ENCODE results near the gene ADAT1. TPM values are rescaled to one million over a fixed set of nuclear protein-coding genes. Genes with fewer than 3 reads are reported as not detected.

Gene ADAT1
- total and polyA plus RNA-seq, 9 donors: 9.5 to 59.8 (median 27.7) TPM

GRCh38 chr16:75566758-75567255 lies 56.3 kb downstream of the ADAT1 start:
- TF ChIP-seq, protein P1, sequence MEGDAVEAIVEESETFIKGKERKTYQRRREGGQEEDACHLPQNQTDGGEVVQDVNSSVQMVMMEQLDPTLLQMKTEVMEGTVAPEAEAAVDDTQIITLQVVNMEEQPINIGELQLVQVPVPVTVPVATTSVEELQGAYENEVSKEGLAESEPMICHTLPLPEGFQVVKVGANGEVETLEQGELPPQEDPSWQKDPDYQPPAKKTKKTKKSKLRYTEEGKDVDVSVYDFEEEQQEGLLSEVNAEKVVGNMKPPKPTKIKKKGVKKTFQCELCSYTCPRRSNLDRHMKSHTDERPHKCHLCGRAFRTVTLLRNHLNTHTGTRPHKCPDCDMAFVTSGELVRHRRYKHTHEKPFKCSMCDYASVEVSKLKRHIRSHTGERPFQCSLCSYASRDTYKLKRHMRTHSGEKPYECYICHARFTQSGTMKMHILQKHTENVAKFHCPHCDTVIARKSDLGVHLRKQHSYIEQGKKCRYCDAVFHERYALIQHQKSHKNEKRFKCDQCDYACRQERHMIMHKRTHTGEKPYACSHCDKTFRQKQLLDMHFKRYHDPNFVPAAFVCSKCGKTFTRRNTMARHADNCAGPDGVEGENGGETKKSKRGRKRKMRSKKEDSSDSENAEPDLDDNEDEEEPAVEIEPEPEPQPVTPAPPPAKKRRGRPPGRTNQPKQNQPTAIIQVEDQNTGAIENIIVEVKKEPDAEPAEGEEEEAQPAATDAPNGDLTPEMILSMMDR (IDR thresholded peaks at IDR 0.05): no peak
- TF ChIP-seq EP300 (IDR thresholded peaks at IDR 0.05) (no peak), POLR2A (IDR thresholded peaks at IDR 0.05) (no peak)
- Histone ChIP-seq H3K27me3 (no peaks in the 10 kb centered on the region), H3K27ac (peak overlapping the region in 1 of 2 donors; percentile 31), H3K36me3 (no peaks in the 10 kb centered on the region), H3K4me3 (peak overlapping the region; percentile 96), H3K4me1 (ENCODE audit: insufficient read depth) (peaks cover 9% of the 10 kb centered on the region), H3K9me3 (no peaks in the 10 kb centered on the region)
- DNase-seq: peak in 1 of 5 donors; percentile 43
- 0 to 1% (median 0%) methylated on average over 27 to 32 of the region's 32 CpGs for WGBS, 3 donors
- intact Hi-C loops (cut with DNase I): loop anchor here in 1 of 4 donors (10.0 kb wide), 1 partner anchor 58 kb away; the partner anchor contains the start of gene ADAT1

GRCh38 chr16:75566040-75566757 lies 56.9 kb downstream of the ADAT1 start, which contains the start of gene GABARAPL2:
TSS of gene GABARAPL2 (plus strand) at chr16:75566379. CDS start at chr16:75566487, 108 bp downstream.
- peak; percentile 76 to 93 (median 88) for DNase-seq
- H3K36me3 ChIP-seq: no peaks in the 10 kb centered on the region
- H3K27ac ChIP-seq: peak within 1 kb of the TSS in 1 of 2 donors; percentile 31
- H3K9me3 ChIP-seq: no peaks in the 10 kb centered on the region
- intact Hi-C loops (cut with DNase I): loop anchor here in 1 of 4 donors (10.0 kb wide), 1 partner anchor 59 kb away; the partner anchor contains the start of gene ADAT1
- peaks cover 9% of the 10 kb centered on the region for H3K4me1 ChIP-seq (ENCODE audit: insufficient read depth)
- H3K4me3 ChIP-seq: peak within 1 kb of the TSS; percentile 96
- WGBS, 3 donors: 0 to 1% (median 0%) methylated on average over 14 to 69 of the region's 69 CpGs
- TF ChIP-seq POLR2A (IDR thresholded peaks at IDR 0.05): peak; percentile 61
- TF ChIP-seq EP300 (IDR thresholded peaks at IDR 0.05): no peak
- H3K27me3 ChIP-seq: no peaks in the 10 kb centered on the region

GRCh38 chr16:75565640-75566039 lies 57.4 kb downstream of the ADAT1 start:
- Histone ChIP-seq H3K36me3 (no peaks in the 10 kb centered on the region), H3K4me1 (ENCODE audit: insufficient read depth) (peaks cover 8% of the 10 kb centered on the region), H3K9me3 (no peaks in the 10 kb centered on the region), H3K27ac (no peak overlapping the region), H3K27me3 (no peaks in the 10 kb centered on the region), H3K4me3 (peak overlapping the region; percentile 96)
- WGBS, 3 donors: 12 to 20% (median 13%) methylated on average over 15 of the region's 15 CpGs
- no peak for DNase-seq
- intact Hi-C loops (cut with DNase I): loop anchor here in 1 of 4 donors (10.0 kb wide), 1 partner anchor 59 kb away; the partner anchor contains the start of gene ADAT1
- TF ChIP-seq, protein P1 (IDR thresholded peaks at IDR 0.05): no peak
- TF ChIP-seq EP300 (IDR thresholded peaks at IDR 0.05) (no peak), POLR2A (IDR thresholded peaks at IDR 0.05) (no peak)

GRCh38 chr16:75559564-75560372 lies 63.3 kb downstream of the ADAT1 start:
- WGBS, 3 donors: 35 to 47% (median 36%) methylated on average over 10 of the region's 10 CpGs
- H3K27ac ChIP-seq: no peak overlapping the region

More at GRCh38 chr16:75559564-75560372, 63.3 kb downstream of the ADAT1 start:
- Histone ChIP-seq H3K36me3 (no peaks in the 10 kb centered on the region), H3K4me1 (ENCODE audit: insufficient read depth) (no peaks in the 10 kb centered on the region), H3K4me3 (no peak overlapping the region), H3K27me3 (no peaks in the 10 kb centered on the region), H3K9me3 (no peaks in the 10 kb centered on the region)
- TF ChIP-seq POLR2A (IDR thresholded peaks at IDR 0.05) (no peak), EP300 (IDR thresholded peaks at IDR 0.05) (no peak)
- TF ChIP-seq, protein P1 (IDR thresholded peaks at IDR 0.05): no peak
- intact Hi-C loops (cut with DNase I): loop anchor here in 1 of 4 donors (10.0 kb wide), 1 partner anchor 65 kb away; the partner anchor contains the start of gene ADAT1
- no peak for DNase-seq
